GM19240 (cell line): ENCODE measurements around the gene ESPL1.

Experiments
- DNase-seq: peaks from one replicate; pipeline ENCODE4 v3.0.0; 2011; ENCODE audit warnings: low spot score; ENCODE audit not compliant: insufficient read length

ESPL1 gene

GRCh38 chr12:53230108-53230845 lies 37.8 kb upstream of the ESPL1 start:
- no peak for DNase-seq

- no peak for DNase-seq
These were observed 36.5 kb upstream of the ESPL1 start for GRCh38 chr12:53231671-53231920.

- no peak for DNase-seq
These were observed 36.0 kb upstream of the ESPL1 start, which contains the start of gene RARG for GRCh38 chr12:53231921-53232645. Gene RARG, minus strand, starts transcription at chr12:53232209. Its CDS starts 4,664 bp downstream, at chr12:53227545.

- no peak for DNase-seq
These were observed 35.2 kb upstream of the ESPL1 start for GRCh38 chr12:53232646-53233461.

GRCh38 chr12:53233671-53234121 lies 34.4 kb upstream of the ESPL1 start:
- no peak for DNase-seq

- DNase-seq = no peak
These were observed 33.7 kb upstream of the ESPL1 start for GRCh38 chr12:53234271-53234914.

GRCh38 chr12:53235164-53235563 lies 32.9 kb upstream of the ESPL1 start:
- no peak for DNase-seq

- DNase-seq = no peak
These were observed 32.2 kb upstream of the ESPL1 start for GRCh38 chr12:53235742-53236442.

GRCh38 chr12:53236443-53237111 lies 31.5 kb upstream of the ESPL1 start:
- DNase-seq = no peak

GRCh38 chr12:53239643-53240258 lies 28.3 kb upstream of the ESPL1 start:
- DNase-seq = no peak

- no peak for DNase-seq
These were observed 26.3 kb upstream of the ESPL1 start for GRCh38 chr12:53241623-53242412.

- no peak for DNase-seq
These were observed 23.8 kb upstream of the ESPL1 start for GRCh38 chr12:53244337-53244736.

- no peak for DNase-seq
These were observed 22.8 kb upstream of the ESPL1 start for GRCh38 chr12:53245286-53245685.

- DNase-seq = peak; percentile 92
These were observed 16.4 kb upstream of the ESPL1 start for GRCh38 chr12:53251477-53252348.

GRCh38 chr12:53252349-53252916 lies 15.7 kb upstream of the ESPL1 start:
- no peak for DNase-seq

GRCh38 chr12:53253298-53253697 lies 14.8 kb upstream of the ESPL1 start:
- DNase-seq = no peak

- DNase-seq = no peak
These were observed 13.1 kb upstream of the ESPL1 start for GRCh38 chr12:53254816-53255545.
